Peyer's patch (tissue), 4 donors: ENCODE measurements around the gene SCP2.

Experiments
- CTCF ChIP-seq, 6 experiments: fragments of 450-650 bp in 4 of 6; fragments of 200-600 bp in 2 of 6; sonication (generic) in 1 of 6; IDR thresholded peaks; one replicate each; pipeline ENCODE4 v1.5.1; 2017 to 2019; ENCODE audit warnings: antibody characterized with exemption in 6 of 6, mild to moderate bottlenecking in 3 of 6, moderate library complexity in 1 of 6
- POLR2A ChIP-seq, 2 donors: fragments of 450-650 bp; IDR thresholded peaks; one replicate each; pipeline ENCODE4 v1.5.1; 2017; ENCODE audit warnings: antibody characterized with exemption in 2 of 2, mild to moderate bottlenecking in 2 of 2, moderate library complexity in 2 of 2

- TF ChIP-seq CTCF (IDR thresholded peaks at IDR 0.05), result no peak
- no peak for TF ChIP-seq POLR2A (IDR thresholded peaks at IDR 0.05)
These were observed 166.3 kb downstream of the SCP2 start for GRCh38 chr1:53093451-53093754.
